Caco-2 (cell line): ENCODE results near the gene TARS3. TPM values are rescaled to one million over a fixed set of nuclear protein-coding genes. Genes with fewer than 3 reads are reported as not detected.
A peak's percentile ranks its signal among the peaks of the same experiment; 100 is the strongest.

Experiments
- BruUV-seq: library from RNA; stranded (reverse); fragments of 400-500 nt; replicated peaks from 2 replicates; lab custom pipeline; 2021; lab: Mats Ljungman, UMichigan
- CTCF ChIA-PET: fragments of 300-600 bp; sonication (Branson Sonifier 250); formaldehyde crosslinking; loops from one replicate; lab custom pipeline; 2022; ENCODE audit warnings: antibody characterized with exemption; lab: Charles Lee
- POLR2A ChIA-PET: fragments of 300-600 bp; sonication (Branson Sonifier 250); formaldehyde crosslinking; loops from one replicate; lab custom pipeline; 2022; ENCODE audit warnings: antibody characterized with exemption; lab: Charles Lee
- DNase-seq, 2 experiments: peaks; one replicate each; pipeline versions ENCODE4 v3.0.0 to v3.0.0-alpha.2; 2020 to 2022
- H3K27me3 ChIP-seq: replicated peaks from 2 replicates; pipeline ENCODE4 v1.6.0; 2011; ENCODE audit warnings: low read length; ENCODE audit not compliant: control insufficient read depth, insufficient read depth
- H3K36me3 ChIP-seq: 2 replicates; pipeline ENCODE4 v1.5.1; 2011; ENCODE audit warnings: low read length; ENCODE audit not compliant: control insufficient read depth, insufficient read depth
- H3K4me1 ChIP-seq: fragments of 250-450 bp; sonication (Bioruptor Pico); 2 replicates; pipeline ENCODE4 v1.5.1; 2020; ENCODE audit warnings: mild to moderate bottlenecking
- H3K4me3 ChIP-seq: 2 replicates; pipeline ENCODE4 v1.5.1; 2011; ENCODE audit warnings: low read depth, mild to moderate bottlenecking, control low read depth, low read length
- H3K9me3 ChIP-seq: fragments of 250-450 bp; sonication (Bioruptor Pico); 2 replicates; pipeline ENCODE4 v1.5.1; 2020; ENCODE audit warnings: mild to moderate bottlenecking, moderate library complexity
- H3K27ac Mint-ChIP-seq: one replicate; pipeline ENCODE4 v1.8.0; 2022; ENCODE audit warnings: mixed read lengths; ENCODE audit not compliant: unreplicated experiment
- H3K27me3 Mint-ChIP-seq: one replicate; pipeline ENCODE4 v1.8.0; 2022; ENCODE audit warnings: mixed read lengths; ENCODE audit not compliant: insufficient read depth, unreplicated experiment
- H3K36me3 Mint-ChIP-seq: one replicate; pipeline ENCODE4 v1.8.0; 2022; ENCODE audit warnings: mild to moderate bottlenecking, mixed read lengths; ENCODE audit not compliant: insufficient read depth, unreplicated experiment
- H3K4me1 Mint-ChIP-seq: one replicate; pipeline ENCODE4 v1.8.0; 2022; ENCODE audit warnings: low read depth, mixed read lengths; ENCODE audit not compliant: unreplicated experiment
- H3K4me3 Mint-ChIP-seq: one replicate; pipeline ENCODE4 v1.8.0; 2022; ENCODE audit warnings: mild to moderate bottlenecking, moderate library complexity, mixed read lengths; ENCODE audit not compliant: unreplicated experiment
- H3K9me3 Mint-ChIP-seq: one replicate; pipeline ENCODE4 v1.8.0; 2022; ENCODE audit warnings: mixed read lengths; ENCODE audit not compliant: unreplicated experiment
- intact Hi-C: fragments of 100-400 bp; cut with micrococcal nuclease; formaldehyde crosslinking; loops from one replicate; pipeline ENCODE4 v1.10.0; 2022; ENCODE audit not compliant: unreplicated experiment
- total RNA-seq: library from RNA; stranded (reverse); gene quantifications from 2 replicates; pipeline ENCODE4 v1.2.3, GENCODE V29; 2022
- TF ChIP-seq, protein P1 (sequence below), 2 experiments: fragments of 200-600 bp in 1 of 2; IDR thresholded peaks; 1 replicate in 1 of 2; 2 replicates in 1 of 2; pipeline versions ENCODE4 v1.5.1 to v1.8.0; 2011 to 2022; ENCODE audit warnings: antibody characterized with exemption in 1 of 2, control low read depth in 1 of 2, inconsistent platforms in 1 of 2, low read depth in 1 of 2, low read length in 1 of 2, mild to moderate bottlenecking in 1 of 2, moderate library complexity in 1 of 2; ENCODE audit not compliant: insufficient read depth in 1 of 2, severe bottlenecking in 1 of 2, unreplicated experiment in 1 of 2

TARS3 gene
- total RNA-seq, 1 experiment from 2014 or later, result 9.8 TPM

DNA sequence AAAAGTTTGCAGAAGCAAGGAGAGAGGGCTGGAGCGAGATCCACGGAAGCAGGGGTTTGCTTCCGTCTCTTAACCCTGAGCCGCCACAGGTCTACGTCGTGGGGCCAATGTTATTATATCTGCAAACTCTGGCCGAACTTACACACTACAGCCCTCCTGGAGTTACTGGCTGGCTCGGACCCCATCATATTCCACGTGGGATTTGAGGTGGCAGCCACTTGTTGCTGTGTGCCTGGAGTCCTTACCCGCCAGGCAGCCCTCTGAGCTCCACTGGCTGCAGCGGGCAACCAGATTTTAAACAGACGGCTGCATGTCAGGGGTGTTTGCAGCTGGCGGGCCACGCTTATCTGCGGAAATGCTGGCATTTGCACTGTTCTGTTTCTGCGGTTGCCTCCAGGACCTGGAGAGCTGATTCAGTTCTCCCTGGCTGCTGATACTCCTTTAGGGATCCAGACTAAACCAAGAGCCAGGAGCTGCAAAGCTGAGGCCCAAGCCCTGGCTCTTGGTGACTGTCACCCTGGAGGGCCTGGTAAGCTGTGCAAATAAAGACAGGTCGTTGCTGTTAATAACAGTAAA lies 106.8 kb downstream of the TARS3 start:
- POLR2A ChIA-PET, result no interaction called here
- Histone ChIP-seq H3K27me3 (no peaks in the 10 kb centered on the region), H3K4me3 (no peak overlapping the region), H3K36me3 (no peaks in the 10 kb centered on the region), H3K9me3 (no peaks in the 10 kb centered on the region), H3K4me1 (peaks cover 7% of the 10 kb centered on the region; the same call in 1 of the 2 replicates)
- Mint-ChIP-seq H3K36me3 (peaks cover 6% of the 10 kb centered on the region), H3K27me3 (no peaks in the 10 kb centered on the region), H3K4me1 (peaks cover 14% of the 10 kb centered on the region), H3K4me3 (no peak overlapping the region), H3K27ac (no peak overlapping the region), H3K9me3 (no peaks in the 10 kb centered on the region)
- intact Hi-C loops, result no loop called here
- DNase-seq, result no peak
- TF ChIP-seq, protein P1, sequence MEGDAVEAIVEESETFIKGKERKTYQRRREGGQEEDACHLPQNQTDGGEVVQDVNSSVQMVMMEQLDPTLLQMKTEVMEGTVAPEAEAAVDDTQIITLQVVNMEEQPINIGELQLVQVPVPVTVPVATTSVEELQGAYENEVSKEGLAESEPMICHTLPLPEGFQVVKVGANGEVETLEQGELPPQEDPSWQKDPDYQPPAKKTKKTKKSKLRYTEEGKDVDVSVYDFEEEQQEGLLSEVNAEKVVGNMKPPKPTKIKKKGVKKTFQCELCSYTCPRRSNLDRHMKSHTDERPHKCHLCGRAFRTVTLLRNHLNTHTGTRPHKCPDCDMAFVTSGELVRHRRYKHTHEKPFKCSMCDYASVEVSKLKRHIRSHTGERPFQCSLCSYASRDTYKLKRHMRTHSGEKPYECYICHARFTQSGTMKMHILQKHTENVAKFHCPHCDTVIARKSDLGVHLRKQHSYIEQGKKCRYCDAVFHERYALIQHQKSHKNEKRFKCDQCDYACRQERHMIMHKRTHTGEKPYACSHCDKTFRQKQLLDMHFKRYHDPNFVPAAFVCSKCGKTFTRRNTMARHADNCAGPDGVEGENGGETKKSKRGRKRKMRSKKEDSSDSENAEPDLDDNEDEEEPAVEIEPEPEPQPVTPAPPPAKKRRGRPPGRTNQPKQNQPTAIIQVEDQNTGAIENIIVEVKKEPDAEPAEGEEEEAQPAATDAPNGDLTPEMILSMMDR (IDR thresholded peaks at IDR 0.05; ENCODE audit: insufficient read depth in 1 of 2, low read depth in 1 of 2, low read length in 1 of 2, severe bottlenecking in 1 of 2, unreplicated experiment in 1 of 2), result no peak
- no TSS peak for BruUV-seq
- CTCF ChIA-PET, result no interaction called here

- H3K4me3 ChIP-seq, result peak overlapping the region; percentile 18
- BruUV-seq, result no TSS peak
- no peaks in the 10 kb centered on the region for H3K36me3 ChIP-seq
- no peaks in the 10 kb centered on the region for H3K27me3 Mint-ChIP-seq
- no peaks in the 10 kb centered on the region for H3K9me3 Mint-ChIP-seq
- H3K4me1 ChIP-seq, result peaks cover 7% of the 10 kb centered on the region; the same call in 1 of the 2 replicates
- no peaks in the 10 kb centered on the region for H3K9me3 ChIP-seq
- peaks cover 6% of the 10 kb centered on the region for H3K36me3 Mint-ChIP-seq
- CTCF ChIA-PET, result interaction anchor here (0.8 kb wide), 1 partner anchor 23 kb away, joined by 3 read pairs; no protein-coding TSS in a partner anchor
- peaks cover 14% of the 10 kb centered on the region for H3K4me1 Mint-ChIP-seq
- peak; percentile 52 to 60 for DNase-seq
- intact Hi-C loops, result no loop called here
- POLR2A ChIA-PET, result interaction anchor here (0.6 kb wide), 2 partner anchors 8 to 440 kb away, joined by 3 to 6 read pairs; no protein-coding TSS in a partner anchor
- TF ChIP-seq, protein P1 (IDR thresholded peaks at IDR 0.05; ENCODE audit: insufficient read depth in 1 of 2, low read depth in 1 of 2, low read length in 1 of 2, severe bottlenecking in 1 of 2, unreplicated experiment in 1 of 2), result no peak
- H3K27me3 ChIP-seq, result no peaks in the 10 kb centered on the region
- no peak overlapping the region for H3K27ac Mint-ChIP-seq
- H3K4me3 Mint-ChIP-seq, result peak overlapping the region; percentile 75
Observed at GRCh38 chr15:101615986-101616848, 108.1 kb downstream of the TARS3 start.

GRCh38 chr15:101615414-101615985 lies 108.8 kb downstream of the TARS3 start:
- Mint-ChIP-seq H3K27me3 (no peaks in the 10 kb centered on the region), H3K27ac (no peak overlapping the region), H3K4me1 (peaks cover 20% of the 10 kb centered on the region), H3K4me3 (peak overlapping the region; percentile 75), H3K36me3 (peaks cover 6% of the 10 kb centered on the region), H3K9me3 (no peaks in the 10 kb centered on the region)
- no peaks in the 10 kb centered on the region for H3K27me3 ChIP-seq
- H3K36me3 ChIP-seq, result no peaks in the 10 kb centered on the region
- H3K9me3 ChIP-seq, result no peaks in the 10 kb centered on the region
- TF ChIP-seq, protein P1 (IDR thresholded peaks at IDR 0.05; ENCODE audit: insufficient read depth in 1 of 2, low read depth in 1 of 2, low read length in 1 of 2, severe bottlenecking in 1 of 2, unreplicated experiment in 1 of 2), result no peak
- no peak overlapping the region for H3K4me3 ChIP-seq
- peaks cover 7% of the 10 kb centered on the region; the same call in 1 of the 2 replicates for H3K4me1 ChIP-seq
- ChIA-PET CTCF (interaction anchor here (0.8 kb wide), 1 partner anchor 24 kb away, joined by 3 read pairs; no protein-coding TSS in a partner anchor), POLR2A (no interaction called here)
- no TSS peak for BruUV-seq
- DNase-seq, result no peak
- intact Hi-C loops, result no loop called here
